HepG2 (cell line): ENCODE measurements around the gene STK32B. TPM values are rescaled to one million over a fixed set of nuclear protein-coding genes. Genes with fewer than 3 reads are reported as not detected.

Experiments
- ATAC-seq: fragments of 200-7000 bp; cut with Tn5 transposase; 3 replicates; pipeline ENCODE4 v1.9.1; 2020; ENCODE audit warnings: mild to moderate bottlenecking, moderate library complexity
- BruUV-seq: library from RNA; stranded (reverse); fragments of 400-500 nt; replicated peaks from 2 replicates; lab custom pipeline; 2021; lab: Mats Ljungman, UMichigan
- CTCF ChIA-PET: fragments of 300-600 bp; formaldehyde crosslinking; extraction: SDS; loops from one replicate; lab custom pipeline; 2021; ENCODE audit warnings: low total read pairs, inconsistent platforms, low intra/inter-chr PET ratio; lab: Yijun Ruan, JAX
- POLR2A ChIA-PET: fragments of 350-600 bp; sonication (Branson Sonifier 250); formaldehyde crosslinking; loops from one replicate; lab custom pipeline; 2020; ENCODE audit warnings: antibody characterized with exemption, inconsistent platforms; lab: Yijun Ruan, JAX
- DNase-seq: peaks from one replicate; pipeline ENCODE4 v3.0.0-alpha.2; 2015; ENCODE audit warnings: low spot score
- FAIRE-seq: peaks from 3 replicates; lab custom pipeline; 2011; peaks lifted over from hg19 to GRCh38; lab: Jason Lieb, UNC
- H2AFZ ChIP-seq: one replicate; pipeline ENCODE4 v1.6.1; 2011; ENCODE audit warnings: low read length, inconsistent platforms
- H3K27ac ChIP-seq: fragments of 300-600 bp; 3 replicates; pipeline ENCODE4 v1.8.0; 2011; ENCODE audit warnings: mixed run types, mild to moderate bottlenecking, mixed read lengths, low read length, inconsistent platforms; ENCODE audit not compliant: insufficient read depth; ENCODE audit errors: extremely low read length
- H3K27me3 ChIP-seq, 2 experiments: fragments of 200-600 bp in 1 of 2; 2 replicates in 1 of 2; 3 replicates in 1 of 2; pipeline versions ENCODE4 v1.6.0 to v1.8.0; 2011; ENCODE audit warnings: low read length in 2 of 2, mild to moderate bottlenecking in 2 of 2, moderate library complexity in 2 of 2, inconsistent platforms in 1 of 2; ENCODE audit not compliant: insufficient read depth in 2 of 2, control insufficient read depth in 1 of 2
- H3K36me3 ChIP-seq, 2 experiments: fragments of 200-600 bp in 1 of 2; replicated peaks in 1 of 2; 2 replicates in 1 of 2; 3 replicates in 1 of 2; pipeline versions ENCODE4 v1.5.1 to v1.8.0; 2011; ENCODE audit warnings: low read length in 2 of 2, inconsistent platforms in 1 of 2; ENCODE audit not compliant: insufficient read depth in 2 of 2, control insufficient read depth in 1 of 2
- H3K4me1 ChIP-seq: 2 replicates; pipeline ENCODE4 v1.5.1; 2012; ENCODE audit warnings: low read length, inconsistent platforms; ENCODE audit not compliant: insufficient read depth
- H3K4me2 ChIP-seq: 2 replicates; pipeline ENCODE4 v1.6.0; 2011; ENCODE audit warnings: low read depth, low read length, inconsistent platforms
- H3K4me3 ChIP-seq, 3 experiments: fragments of 200-600 bp in 1 of 3; sonication (generic), shearing (Covaris generic) in 1 of 3; replicated peaks in 1 of 3; 2 replicates each; pipeline ENCODE4 v1.5.1; 2011 to 2016; ENCODE audit warnings: low read length in 3 of 3, inconsistent platforms in 2 of 3, low read depth in 2 of 3, mild to moderate bottlenecking in 2 of 3, control low read depth in 1 of 3, mixed read lengths in 1 of 3; ENCODE audit not compliant: insufficient read depth in 1 of 3
- H3K79me2 ChIP-seq: one replicate; pipeline ENCODE4 v1.6.1; 2011; ENCODE audit warnings: low read length, inconsistent platforms; ENCODE audit not compliant: insufficient read depth
- H3K9ac ChIP-seq: 2 replicates; pipeline ENCODE4 v1.6.0; 2011; ENCODE audit warnings: mild to moderate bottlenecking, low read depth, low read length, inconsistent platforms; ENCODE audit not compliant: insufficient read depth
- H3K9me3 ChIP-seq: 2 replicates; pipeline ENCODE4 v1.5.1; 2012; ENCODE audit warnings: mild to moderate bottlenecking, low read length
- H4K20me1 ChIP-seq: 2 replicates; pipeline ENCODE4 v1.6.0; 2011; ENCODE audit warnings: inconsistent platforms, mild to moderate bottlenecking, low read length, moderate library complexity; ENCODE audit not compliant: insufficient read depth
- ARNTL ChIP-seq: sonication (generic); formaldehyde crosslinking; IDR thresholded peaks from 2 replicates; pipeline ENCODE4 v1.4.0; 2020; ENCODE audit warnings: mild to moderate bottlenecking, missing genetic modification reagents
- ATF5 ChIP-seq: sonication (generic); formaldehyde crosslinking; IDR thresholded peaks from 2 replicates; pipeline ENCODE4 v1.4.0; 2020; ENCODE audit warnings: mild to moderate bottlenecking, low read depth, missing genetic modification reagents
- BCL3 ChIP-seq: sonication (generic); formaldehyde crosslinking; IDR thresholded peaks from 2 replicates; pipeline ENCODE4 v1.5.1; 2020; ENCODE audit warnings: mild to moderate bottlenecking, missing genetic modification reagents, moderate library complexity
- HNRNPUL1 ChIP-seq: fragments of 200-400 bp; formaldehyde crosslinking; IDR thresholded peaks from 2 replicates; pipeline ENCODE4 v1.6.1; 2017; ENCODE audit warnings: low read depth, mild to moderate bottlenecking, low read length, moderate library complexity
- SAFB2 ChIP-seq: sonication (generic); formaldehyde crosslinking; IDR thresholded peaks from 2 replicates; pipeline ENCODE4 v1.5.1; 2020; ENCODE audit warnings: missing genetic modification reagents, low read depth, mild to moderate bottlenecking, borderline replicate concordance
- SCMH1 ChIP-seq: sonication (generic); formaldehyde crosslinking; IDR thresholded peaks from 2 replicates; pipeline ENCODE4 v1.9.0; 2021; ENCODE audit warnings: missing genetic modification reagents, mild to moderate bottlenecking, borderline replicate concordance
- SUZ12 ChIP-seq: fragments of 150-350 bp; IDR thresholded peaks from 2 replicates; pipeline ENCODE4 v1.6.1; 2014; ENCODE audit warnings: low read depth, low read length
- ZNF10 ChIP-seq: sonication (generic); formaldehyde crosslinking; IDR thresholded peaks from 2 replicates; pipeline ENCODE4 v1.4.0; 2020; ENCODE audit warnings: mild to moderate bottlenecking, low read depth, missing genetic modification reagents, borderline replicate concordance
- ZNF274 ChIP-seq: sonication (generic); formaldehyde crosslinking; IDR thresholded peaks from 2 replicates; pipeline ENCODE4 v1.5.1; 2020; ENCODE audit warnings: mild to moderate bottlenecking, missing genetic modification reagents
- ZNF614 ChIP-seq: IDR thresholded peaks from 2 replicates; pipeline ENCODE4 v1.6.1; 2018; ENCODE audit warnings: missing biosample characterization, missing genetic modification reagents, inconsistent platforms, borderline replicate concordance
- ZSCAN25 ChIP-seq: sonication (generic); formaldehyde crosslinking; IDR thresholded peaks from 2 replicates; pipeline ENCODE4 v1.8.0; 2022; ENCODE audit warnings: mild to moderate bottlenecking, missing genetic modification reagents
- in situ Hi-C: cut with HindIII; loops from 2 replicates; pipeline ENCODE4 v1.10.0; 2017; ENCODE audit warnings: low pct_unique_long_range_greater_than_20kb; ENCODE audit not compliant: extremely low pct_ligation_motif_present
- intact Hi-C: fragments of 100-400 bp; cut with micrococcal nuclease; formaldehyde crosslinking; loops from one replicate; pipeline ENCODE4 v1.10.0; 2022; ENCODE audit not compliant: unreplicated experiment
- polyA plus RNA-seq, 8 experiments: library from polyadenylated mRNA; depleted of rRNA in 3 of 8; stranded (reverse) in 7 of 8; unstranded in 1 of 8; fragments of >200 nt; fragmentation: Illumina TruSeq in 4 of 8; extraction: Trizol in 4 of 8; gene quantifications; 2 replicates each; pipeline versions ENCODE4 v1.2.1 to v1.2.3, GENCODE V29; 2011 to 2016; ENCODE audit warnings: low read depth in 4 of 8, missing spikeins in 1 of 8, mixed read lengths in 1 of 8; ENCODE audit not compliant: insufficient read depth in 1 of 8
- total RNA-seq, 5 experiments: library from RNA; depleted of rRNA; stranded (reverse); fragments of >200 nt; fragmentation: Illumina TruSeq; extraction: Trizol; gene quantifications; 2 replicates each; pipeline ENCODE4 v1.2.3, GENCODE V29; 2016; ENCODE audit warnings: low read depth in 1 of 5

Gene STK32B
- total and polyA plus RNA-seq, 2 of the 13 experiments (the other 11 are each of a cell fraction or from before 2014, with no cell fraction given): not detected

- intact Hi-C loops: no loop called here
- BruUV-seq: no TSS peak
- no peak for FAIRE-seq
- no peak overlapping the region for H3K4me2 ChIP-seq
- H2AFZ ChIP-seq: no peak overlapping the region
- ATAC-seq: no peak
- CTCF ChIA-PET: no interaction called here
- TF ChIP-seq ZSCAN25 (CRISPR knock-in tag): no peak
- no peak for TF ChIP-seq ZNF274 (CRISPR knock-in tag)
- no peak for TF ChIP-seq ATF5
- no peak for TF ChIP-seq ZNF10 (CRISPR knock-in tag)
- no peak for TF ChIP-seq SAFB2 (CRISPR knock-in tag)
- no peak for TF ChIP-seq SCMH1 (CRISPR knock-in tag)
- no peak for TF ChIP-seq SUZ12
- TF ChIP-seq BCL3 (CRISPR knock-in tag): no peak
- no peak for TF ChIP-seq ARNTL (CRISPR knock-in tag)
- TF ChIP-seq ZNF614 (CRISPR knock-in tag): no peak
- no peak for TF ChIP-seq HNRNPUL1
- TF ChIP-seq, all 625 proteins: peak for 0
- POLR2A ChIA-PET: no interaction called here
- no peak overlapping the region for H3K27ac ChIP-seq
- H3K9ac ChIP-seq: no peak overlapping the region
- no peaks in the 10 kb centered on the region for H3K36me3 ChIP-seq
- H3K4me3 ChIP-seq: no peak overlapping the region
- in situ Hi-C loops: no loop called here
- DNase-seq: no peak
- H3K27me3 ChIP-seq: no peaks in the 10 kb centered on the region
- H3K79me2 ChIP-seq: no peaks in the 10 kb centered on the region
- H3K4me1 ChIP-seq: peaks cover 12% of the 10 kb centered on the region; the same call in 1 of the 2 replicates
- H4K20me1 ChIP-seq: no peaks in the 10 kb centered on the region
- H3K9me3 ChIP-seq: no peaks in the 10 kb centered on the region
Measured at GRCh38 chr4:5300283-5300682, 249.0 kb downstream of the STK32B start.
